ENCODE results near the gene ITPR1.
"Not testable (repeated sequence)": the region's sequence is repeated elsewhere in the genome, so short reads cannot be mapped to it uniquely, and the experiment has no call there.

The ITPR1 gene

GRCh38 chr3:4574426-4574965 is 81.3 kb downstream of the ITPR1 start:
- DNase-seq = no peak

- DNase-seq = no peak
Measured at GRCh38 chr3:4575381-4575780, 82.2 kb downstream of the ITPR1 start.

GRCh38 chr3:4577721-4578120 is 84.6 kb downstream of the ITPR1 start:
- no peak for DNase-seq

- DNase-seq = no peak
Measured at GRCh38 chr3:4580346-4581123, 87.4 kb downstream of the ITPR1 start.

GRCh38 chr3:4581124-4581424 is 87.9 kb downstream of the ITPR1 start:
- DNase-seq = no peak

GRCh38 chr3:4581498-4581897 is 88.3 kb downstream of the ITPR1 start:
- DNase-seq = no peak

- DNase-seq = no peak
Measured at GRCh38 chr3:4581920-4582611, 88.9 kb downstream of the ITPR1 start.

GRCh38 chr3:4582624-4583023 is 89.5 kb downstream of the ITPR1 start:
- no peak for DNase-seq

- no peak for DNase-seq
Measured at GRCh38 chr3:4583416-4583815, 90.3 kb downstream of the ITPR1 start.

- DNase-seq = no peak
Measured at GRCh38 chr3:4584456-4585249, 91.5 kb downstream of the ITPR1 start.

- DNase-seq = no peak
Measured at GRCh38 chr3:4586381-4586780, 93.2 kb downstream of the ITPR1 start.

GRCh38 chr3:4587061-4587837 is 94.1 kb downstream of the ITPR1 start:
- no peak for DNase-seq

GRCh38 chr3:4587838-4588105 is 94.6 kb downstream of the ITPR1 start:
- DNase-seq = no peak

GRCh38 chr3:4588466-4588865 is 95.3 kb downstream of the ITPR1 start:
- no peak for DNase-seq

GRCh38 chr3:4589475-4590097 is 96.4 kb downstream of the ITPR1 start:
- DNase-seq = no peak

GRCh38 chr3:4590849-4591248 is 97.7 kb downstream of the ITPR1 start:
- DNase-seq = not testable (repeated sequence)

GRCh38 chr3:4591669-4592068 is 98.5 kb downstream of the ITPR1 start:
- no peak for DNase-seq

GRCh38 chr3:4593014-4593413 is 99.9 kb downstream of the ITPR1 start:
- no peak for DNase-seq

GRCh38 chr3:4595710-4596113 is 102.6 kb downstream of the ITPR1 start:
- no peak for DNase-seq

GRCh38 chr3:4596612-4597011 is 103.5 kb downstream of the ITPR1 start:
- no peak for DNase-seq

- no peak for DNase-seq
Measured at GRCh38 chr3:4597208-4597985, 104.2 kb downstream of the ITPR1 start.

- DNase-seq = not testable (repeated sequence)
Measured at GRCh38 chr3:4598232-4598631, 105.1 kb downstream of the ITPR1 start.
